ENCODE results near the gene ZBTB1. TPM values are rescaled to one million over a fixed set of nuclear protein-coding genes. Genes with fewer than 3 reads are reported as not detected.
A peak's percentile ranks its signal among the peaks of the same experiment; 100 is the strongest.

The ZBTB1 gene
- 20.8 and 26.7 TPM in 2 replicates for total RNA-seq

DNA sequence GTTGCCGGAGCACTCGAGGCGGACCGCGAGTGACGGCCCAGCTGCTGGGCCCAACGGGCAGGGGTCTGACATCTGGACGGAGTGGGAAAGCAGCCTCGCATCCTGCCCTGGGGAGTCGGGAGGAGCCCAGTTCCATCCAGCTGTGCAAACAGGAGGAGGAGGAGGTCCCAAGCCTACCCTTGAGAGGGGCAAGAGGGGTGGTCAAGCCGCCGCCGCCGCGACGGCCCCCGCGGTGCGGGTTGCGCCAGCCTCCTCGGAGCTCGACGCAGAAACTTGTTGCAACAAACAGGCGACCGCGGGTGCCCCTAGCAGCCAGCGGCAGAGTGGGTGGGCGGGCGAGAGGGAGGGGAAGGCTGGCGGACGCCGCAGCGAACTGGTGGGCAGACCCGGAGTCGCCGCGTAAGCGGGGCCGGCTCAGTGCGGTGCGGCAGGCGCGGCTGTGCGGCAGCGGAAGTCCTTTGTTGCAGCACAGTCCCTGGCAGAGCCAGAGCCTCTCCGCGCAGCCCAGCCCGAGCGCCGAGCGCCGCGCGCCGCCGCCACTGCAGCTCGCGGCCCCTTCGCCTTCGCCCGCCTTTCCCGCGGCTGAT is at the start of gene ZBTB1:
TSS of gene ZBTB1 (plus strand) at position 461 of the 587 bp plus-strand sequence. CDS start 16,735 bp downstream, outside the sequence.
- TF ChIP-seq, protein P1, sequence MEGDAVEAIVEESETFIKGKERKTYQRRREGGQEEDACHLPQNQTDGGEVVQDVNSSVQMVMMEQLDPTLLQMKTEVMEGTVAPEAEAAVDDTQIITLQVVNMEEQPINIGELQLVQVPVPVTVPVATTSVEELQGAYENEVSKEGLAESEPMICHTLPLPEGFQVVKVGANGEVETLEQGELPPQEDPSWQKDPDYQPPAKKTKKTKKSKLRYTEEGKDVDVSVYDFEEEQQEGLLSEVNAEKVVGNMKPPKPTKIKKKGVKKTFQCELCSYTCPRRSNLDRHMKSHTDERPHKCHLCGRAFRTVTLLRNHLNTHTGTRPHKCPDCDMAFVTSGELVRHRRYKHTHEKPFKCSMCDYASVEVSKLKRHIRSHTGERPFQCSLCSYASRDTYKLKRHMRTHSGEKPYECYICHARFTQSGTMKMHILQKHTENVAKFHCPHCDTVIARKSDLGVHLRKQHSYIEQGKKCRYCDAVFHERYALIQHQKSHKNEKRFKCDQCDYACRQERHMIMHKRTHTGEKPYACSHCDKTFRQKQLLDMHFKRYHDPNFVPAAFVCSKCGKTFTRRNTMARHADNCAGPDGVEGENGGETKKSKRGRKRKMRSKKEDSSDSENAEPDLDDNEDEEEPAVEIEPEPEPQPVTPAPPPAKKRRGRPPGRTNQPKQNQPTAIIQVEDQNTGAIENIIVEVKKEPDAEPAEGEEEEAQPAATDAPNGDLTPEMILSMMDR (conservative IDR thresholded peaks at IDR 0.05; ENCODE audit: low read depth, low read length): no peak
- H3K4me3 ChIP-seq (ENCODE audit: low read depth, low read length): peak within 1 kb of the TSS; percentile 68
- no peak for DNase-seq (ENCODE audit: low read depth)

GRCh38 chr14:64459405-64460136 is 45.0 kb upstream of the ZBTB1 start:
- DNase-seq (ENCODE audit: low read depth): no peak
- TF ChIP-seq, protein P1 (conservative IDR thresholded peaks at IDR 0.05; ENCODE audit: low read depth, low read length): no peak
- H3K4me3 ChIP-seq (ENCODE audit: low read depth, low read length): no peak overlapping the region

DNA sequence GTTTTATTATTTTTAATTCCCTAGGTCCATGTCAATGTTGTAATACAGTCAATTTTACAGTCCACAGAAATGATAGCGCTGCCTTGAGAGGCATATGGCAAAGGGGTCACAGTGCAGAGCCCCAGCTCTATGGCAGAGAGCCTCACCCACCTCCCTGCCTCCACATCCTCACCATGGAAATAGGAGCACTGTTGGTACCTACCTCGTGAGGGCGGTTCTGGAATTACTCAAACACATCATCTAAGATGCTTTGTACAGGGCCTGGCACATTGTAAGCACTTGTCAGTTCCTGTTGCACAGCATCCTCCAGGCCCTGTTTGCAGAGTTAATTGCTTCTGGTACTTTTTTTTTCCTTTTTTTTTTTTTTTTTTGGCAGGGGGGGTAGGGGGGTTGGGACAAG is 43.3 kb upstream of the ZBTB1 start:
- H3K4me3 ChIP-seq (ENCODE audit: low read depth, low read length): no peak overlapping the region
- no peak for DNase-seq (ENCODE audit: low read depth)
- TF ChIP-seq, protein P1 (conservative IDR thresholded peaks at IDR 0.05; ENCODE audit: low read depth, low read length): no peak

GRCh38 chr14:64463195-64463594 is 41.4 kb upstream of the ZBTB1 start:
- DNase-seq (ENCODE audit: low read depth): no peak
- TF ChIP-seq, protein P1 (conservative IDR thresholded peaks at IDR 0.05; ENCODE audit: low read depth, low read length): no peak
- no peak overlapping the region for H3K4me3 ChIP-seq (ENCODE audit: low read depth, low read length)

GRCh38 chr14:64463873-64464272 is 40.7 kb upstream of the ZBTB1 start:
- TF ChIP-seq, protein P1 (conservative IDR thresholded peaks at IDR 0.05; ENCODE audit: low read depth, low read length): no peak
- H3K4me3 ChIP-seq (ENCODE audit: low read depth, low read length): no peak overlapping the region
- DNase-seq (ENCODE audit: low read depth): no peak

GRCh38 chr14:64464651-64465050 is 39.9 kb upstream of the ZBTB1 start:
- H3K4me3 ChIP-seq (ENCODE audit: low read depth, low read length): peak overlapping the region; percentile 69
- no peak for DNase-seq (ENCODE audit: low read depth)
- TF ChIP-seq, protein P1 (conservative IDR thresholded peaks at IDR 0.05; ENCODE audit: low read depth, low read length): no peak
